HepG2 (cell line): ENCODE data around the gene IL12B.

Source experiments
- HES4 ChIP-seq: sonication (generic); formaldehyde crosslinking; IDR thresholded peaks from 2 replicates; pipeline ENCODE4 v1.9.0; 2021; ENCODE audit warnings: mild to moderate bottlenecking, missing genetic modification reagents, borderline replicate concordance
- RAD21 ChIP-seq: fragments of 450-650 bp; formaldehyde crosslinking; IDR thresholded peaks from 2 replicates; pipeline ENCODE4 v1.5.0; 2020; ENCODE audit warnings: mild to moderate bottlenecking

- TF ChIP-seq RAD21 (CRISPR knock-in tag) (no peak), HES4 (CRISPR knock-in tag) (no peak)
These were observed 25.2 kb downstream of the IL12B start for GRCh38 chr5:159304961-159305595.
